Measurements from ENCODE around the gene TAPT1.

The TAPT1 gene

GRCh38 chr4:16245241-16245640, 19.0 kb upstream of the TAPT1 start:
- no peak for DNase-seq (ENCODE audit: low spot score)

DNA sequence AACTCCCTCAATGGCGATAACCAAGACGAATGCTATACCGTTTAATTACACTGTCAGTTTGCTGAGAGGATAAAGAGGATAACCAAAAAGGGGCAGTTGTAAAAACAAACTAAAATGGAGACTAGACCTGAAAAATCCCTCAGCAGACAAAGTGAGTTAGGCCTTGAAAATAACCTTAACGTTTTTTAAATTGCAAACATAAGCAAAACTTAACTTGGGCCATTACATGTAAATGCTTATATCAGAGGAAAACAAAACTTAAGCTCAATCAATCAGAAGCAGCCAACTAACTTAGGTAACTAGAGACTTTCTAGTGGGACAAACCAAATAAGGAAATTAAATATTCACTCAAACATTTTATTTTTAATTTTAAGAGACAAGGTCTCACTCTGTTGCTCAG, 17.0 kb upstream of the TAPT1 start:
- no peak for DNase-seq (ENCODE audit: low spot score)

DNA sequence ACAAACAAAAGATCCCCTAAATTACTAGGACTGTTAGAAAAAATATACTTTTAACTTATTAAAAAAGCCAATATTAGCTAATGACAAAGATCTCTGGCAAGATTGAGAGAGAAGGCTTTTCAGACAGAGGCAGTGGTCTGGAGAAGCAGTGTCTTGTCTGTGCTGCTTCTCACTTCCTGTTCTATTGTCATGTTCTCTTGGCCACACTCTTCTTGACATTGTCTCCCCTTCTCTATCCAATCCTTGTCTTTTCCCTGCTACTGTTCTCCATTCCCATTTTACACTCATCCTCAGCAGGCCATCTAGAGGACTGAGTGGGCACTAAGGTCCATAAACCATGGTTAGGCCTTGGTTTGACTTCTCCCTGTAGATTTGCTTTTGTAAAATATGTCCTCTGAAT, 14.0 kb upstream of the TAPT1 start:
- DNase-seq (ENCODE audit: low spot score) = no peak

GRCh38 chr4:16239086-16239485, 12.8 kb upstream of the TAPT1 start:
- DNase-seq (ENCODE audit: low spot score) = no peak

DNA sequence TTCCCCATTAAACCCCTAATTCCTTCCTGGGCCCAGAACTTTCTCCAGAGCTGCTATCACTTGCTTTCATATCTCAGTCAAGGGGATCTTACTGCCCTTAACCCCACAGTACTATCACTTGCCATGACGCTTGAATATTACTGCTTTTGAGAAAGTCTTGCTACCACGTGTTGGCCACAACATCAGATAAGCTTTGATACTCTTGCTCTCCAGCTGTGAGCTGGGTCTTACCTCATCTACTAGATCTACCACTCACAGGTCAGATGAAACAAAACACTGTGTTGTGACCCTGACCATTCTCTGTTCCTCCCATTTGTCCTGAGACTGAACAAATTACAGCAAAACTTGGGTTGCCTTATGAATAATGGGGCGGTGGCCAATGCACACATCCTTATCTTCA, 12.1 kb upstream of the TAPT1 start:
- DNase-seq (ENCODE audit: low spot score) = no peak

DNA sequence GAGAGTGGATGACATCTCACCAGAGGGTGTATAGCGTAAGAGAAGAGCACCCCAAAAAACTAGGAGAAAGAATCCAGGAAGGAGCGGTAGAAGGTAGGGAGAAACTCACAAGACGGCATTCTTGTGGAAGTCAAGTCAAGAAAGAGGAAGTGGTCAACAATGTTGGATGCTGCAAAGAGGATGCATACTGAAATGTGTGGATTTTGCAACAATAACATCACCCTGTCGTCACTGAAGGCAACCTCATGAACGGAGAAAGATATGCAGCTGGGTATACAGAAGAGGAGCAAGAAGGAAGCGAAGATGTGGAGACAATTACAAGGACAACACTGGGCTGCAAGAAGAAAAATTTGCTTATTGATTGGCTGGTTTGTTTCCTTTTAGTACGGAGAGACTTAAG, 11.4 kb upstream of the TAPT1 start:
- DNase-seq (ENCODE audit: low spot score) = peak; percentile 73

DNA sequence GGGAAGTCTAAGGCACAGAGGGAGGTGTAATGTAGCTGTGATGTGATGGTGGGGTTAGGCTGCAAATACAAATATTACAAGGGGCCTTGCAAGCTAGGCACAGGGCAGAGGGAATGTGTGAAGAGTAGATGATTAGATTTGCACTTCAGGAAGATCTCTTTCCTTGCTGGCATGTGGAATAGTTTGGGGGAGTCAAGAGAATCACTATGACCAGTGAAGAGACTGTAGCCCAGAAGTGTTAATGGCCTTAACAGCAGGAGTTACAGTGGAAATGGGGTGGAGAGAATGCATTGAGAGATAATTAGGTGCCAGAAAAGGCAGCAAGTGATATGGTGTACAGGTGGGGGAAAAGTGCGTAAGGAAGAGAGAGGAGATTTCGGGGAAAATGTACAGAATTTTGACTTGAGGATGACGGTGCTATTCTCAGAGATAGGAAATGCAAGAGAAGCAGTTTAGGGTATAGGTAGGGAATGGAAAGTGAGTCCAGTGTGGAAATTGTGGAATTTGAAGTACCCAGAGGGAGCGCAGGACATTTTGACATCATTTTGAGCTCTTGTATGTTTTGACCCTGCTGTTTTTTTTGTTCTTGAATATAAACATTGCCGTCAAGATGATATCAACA, 10.2 kb upstream of the TAPT1 start:
- DNase-seq (ENCODE audit: low spot score) = no peak

GRCh38 chr4:16235209-16235608, 8.9 kb upstream of the TAPT1 start:
- no peak for DNase-seq (ENCODE audit: low spot score)

GRCh38 chr4:16233569-16234177, 7.4 kb upstream of the TAPT1 start:
- no peak for DNase-seq (ENCODE audit: low spot score)

DNA sequence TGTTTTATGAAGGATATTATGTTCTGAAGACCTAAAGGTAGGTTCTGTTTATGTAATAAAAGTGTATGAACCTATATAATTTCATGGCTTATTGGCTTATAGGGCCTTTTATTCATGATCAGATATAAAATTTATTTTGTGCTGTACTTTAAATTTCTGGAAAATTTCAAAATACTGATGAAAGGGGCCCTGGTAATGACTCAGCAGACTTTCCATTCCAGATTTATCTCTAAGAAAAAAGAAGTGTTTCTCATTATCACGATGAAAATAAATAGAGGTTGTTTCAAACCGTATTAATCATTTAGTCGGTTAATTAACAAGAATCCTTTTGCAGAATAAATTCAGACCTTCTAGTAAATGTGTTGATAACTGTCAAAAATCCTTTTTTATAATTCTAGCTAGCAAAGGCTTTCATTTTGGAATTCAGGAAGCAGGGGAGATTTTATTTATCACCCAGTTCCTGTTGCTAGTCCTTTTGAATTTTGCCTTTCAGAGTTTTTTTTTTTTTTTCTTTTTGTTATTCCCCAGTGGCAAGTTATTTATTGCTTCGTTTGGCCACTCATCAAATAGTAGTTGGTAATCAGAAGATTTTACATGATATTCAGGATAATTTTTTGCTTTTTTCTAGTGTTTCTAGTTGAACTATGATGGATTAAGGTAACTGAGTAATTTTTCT, 5.4 kb upstream of the TAPT1 start:
- DNase-seq (ENCODE audit: low spot score) = no peak

DNA sequence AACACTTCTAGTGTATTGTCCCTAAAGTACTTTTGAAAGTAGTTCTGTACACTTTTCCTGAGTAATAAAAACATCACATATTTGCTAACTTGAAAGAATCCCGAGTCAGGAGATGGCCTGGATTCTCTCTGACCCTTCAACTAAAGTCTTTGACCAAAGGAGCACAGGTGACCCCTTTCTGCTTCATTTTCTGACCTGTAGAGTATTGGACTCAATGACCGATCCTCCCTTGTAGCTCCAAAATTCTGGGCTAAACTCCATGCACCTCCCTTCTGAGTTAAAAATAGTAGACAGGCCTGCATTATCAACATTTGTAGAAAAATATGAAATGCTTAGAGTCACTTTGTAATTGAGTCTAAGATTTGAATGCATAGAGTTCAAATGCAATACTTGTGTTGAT, 4.0 kb upstream of the TAPT1 start:
- no peak for DNase-seq (ENCODE audit: low spot score)

- no peak for DNase-seq (ENCODE audit: low spot score)
These were observed 3.3 kb upstream of the TAPT1 start for GRCh38 chr4:16229604-16230003.

DNA sequence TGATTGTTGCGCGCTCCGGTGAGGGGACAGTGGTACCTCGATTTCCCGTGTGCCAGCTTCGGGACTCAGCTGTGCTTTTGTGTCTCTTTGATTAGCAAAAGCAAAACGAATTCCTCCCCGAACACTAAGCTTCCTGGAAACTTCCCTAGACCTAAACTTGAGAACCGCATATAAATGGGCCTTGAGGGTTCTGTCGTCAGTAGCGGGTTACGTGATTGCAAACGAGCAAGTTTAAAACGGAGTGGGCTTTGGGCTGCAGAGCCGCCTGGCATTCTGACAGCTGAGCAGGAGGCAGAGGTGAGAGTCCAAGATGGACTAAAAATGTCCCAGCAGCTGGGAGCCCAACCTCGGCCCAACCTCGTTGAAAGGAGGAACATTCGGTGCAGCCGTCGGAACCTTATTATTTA, 1.2 kb upstream of the TAPT1 start:
- DNase-seq (ENCODE audit: low spot score) = no peak

- no peak for DNase-seq (ENCODE audit: low spot score)
These were observed 668 bp upstream of the TAPT1 start for GRCh38 chr4:16226816-16227461.

GRCh38 chr4:16225167-16225862, 956 bp downstream of the TAPT1 start:
- no peak for DNase-seq (ENCODE audit: low spot score)

DNA sequence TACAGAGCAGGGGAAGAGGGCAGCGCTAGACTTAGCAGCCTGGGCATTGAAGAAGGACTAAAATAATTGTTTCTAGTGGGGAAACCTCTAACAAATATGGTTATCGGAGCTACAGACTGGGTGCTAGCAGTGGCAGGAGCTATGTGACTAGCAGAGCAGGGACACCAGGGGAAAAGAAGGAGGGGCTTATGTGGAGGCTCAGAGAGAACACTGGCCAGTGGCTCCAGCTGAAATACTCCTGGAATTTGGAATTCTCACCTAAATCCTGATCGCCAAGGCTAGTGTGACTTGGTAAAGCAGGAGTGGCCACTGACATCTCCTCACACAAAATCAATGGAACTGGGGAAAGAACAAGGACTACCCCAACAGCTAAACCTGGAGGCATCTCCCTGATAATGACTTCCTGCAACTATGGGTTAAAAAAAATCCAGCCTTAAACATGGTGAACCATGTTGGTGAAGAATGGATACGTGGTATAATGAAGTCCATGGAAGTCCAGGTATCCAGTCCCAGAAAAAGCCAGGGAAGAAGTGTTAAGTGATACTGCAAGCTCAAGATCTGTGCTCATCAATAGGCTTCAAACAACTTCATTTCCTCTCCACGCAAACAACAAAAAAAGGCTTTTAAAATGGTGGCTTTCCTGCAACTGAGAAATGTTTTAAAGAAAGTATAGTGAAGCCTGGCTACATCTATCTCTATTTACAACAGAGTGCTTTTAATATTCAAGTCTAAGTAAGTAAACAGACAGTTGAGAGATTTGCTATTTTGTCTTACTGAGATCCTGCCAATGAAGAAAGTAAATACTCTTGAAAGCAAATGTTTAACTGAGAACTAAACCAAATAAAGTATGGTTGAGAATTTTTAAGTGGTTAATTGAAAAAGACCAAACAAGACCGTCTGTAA, 1.8 kb downstream of the TAPT1 start:
- DNase-seq (ENCODE audit: low spot score) = no peak

DNA sequence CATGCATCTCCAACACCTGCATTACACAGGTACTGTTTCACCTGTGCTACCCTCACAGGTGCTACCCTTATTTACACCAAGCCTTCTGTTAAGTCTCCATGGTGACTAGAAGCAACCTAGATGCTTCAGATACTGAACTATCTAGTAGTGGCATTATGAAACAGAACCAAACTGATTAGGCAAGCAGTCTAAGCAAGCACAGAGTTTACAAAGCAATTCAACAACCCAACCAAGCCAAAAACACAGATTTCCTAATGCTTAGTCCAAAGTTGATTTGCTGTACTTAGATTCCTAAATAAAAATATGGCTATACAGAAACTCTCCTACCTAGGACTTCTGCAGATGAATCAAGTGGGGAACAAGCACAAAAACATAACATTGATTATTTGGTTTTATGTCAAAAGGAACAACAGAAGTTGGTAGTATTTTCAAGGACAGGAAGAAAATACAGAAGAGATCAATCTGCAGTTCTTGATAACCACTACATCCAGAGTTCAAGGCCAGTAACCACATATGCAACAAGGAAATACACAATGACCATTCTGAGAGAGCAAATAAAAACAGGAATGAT, 3.2 kb downstream of the TAPT1 start:
- no peak for DNase-seq (ENCODE audit: low spot score)

DNA sequence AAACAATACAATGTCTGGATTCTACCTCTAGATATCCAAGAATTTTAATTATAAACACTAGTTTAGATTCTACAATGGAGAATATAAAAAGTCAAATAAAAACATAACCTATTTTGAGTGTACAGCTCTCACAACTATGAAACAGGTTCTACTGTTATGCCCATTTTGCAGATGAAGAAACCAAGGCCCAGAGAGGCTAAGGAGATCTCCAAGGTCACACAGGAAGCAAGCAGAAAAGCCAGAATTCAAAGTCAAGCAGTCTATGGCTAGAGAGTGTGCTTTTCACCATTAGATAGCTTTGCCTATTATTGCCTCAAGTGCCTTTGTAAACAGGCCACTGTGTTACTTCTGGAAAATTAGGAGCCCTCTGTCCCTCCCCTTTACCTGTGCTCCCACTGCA, 7.3 kb downstream of the TAPT1 start:
- no peak for DNase-seq (ENCODE audit: low spot score)

GRCh38 chr4:16217300-16218051, 8.8 kb downstream of the TAPT1 start:
- DNase-seq (ENCODE audit: low spot score) = no peak

DNA sequence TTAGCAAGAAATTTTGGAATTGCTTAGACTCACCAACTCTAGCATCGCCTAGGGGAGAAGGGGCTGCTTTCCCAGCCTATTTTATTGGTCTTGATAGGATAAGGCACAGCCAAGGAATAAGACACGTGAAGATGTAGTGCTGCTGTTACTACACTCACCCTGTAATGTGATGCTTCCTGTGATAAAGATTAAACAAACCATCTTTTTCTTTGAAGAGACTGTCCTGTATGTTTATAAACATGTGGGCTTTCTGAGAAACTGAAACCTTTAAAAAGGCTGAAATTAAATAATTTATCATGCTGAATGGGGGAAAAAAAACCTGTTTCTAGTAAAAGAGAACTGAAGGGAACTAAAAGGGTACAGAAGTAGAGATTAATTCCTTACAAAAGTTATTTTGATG, 13.2 kb downstream of the TAPT1 start:
- DNase-seq (ENCODE audit: low spot score) = no peak

Measured in pons (tissue), 1 donor.